Spinal cord (tissue), 10 donors: ENCODE data around the gene EFNA4. TPM values are rescaled to one million over a fixed set of nuclear protein-coding genes. Genes with fewer than 3 reads are reported as not detected.
A peak's percentile ranks its signal among the peaks of the same experiment; 100 is the strongest.

Source experiments
- DNase-seq, 6 donors: peaks; one replicate each; pipeline versions ENCODE4 v3.0.0 to v3.0.0-alpha.2; 2013 to 2015; ENCODE audit warnings: low spot score in 6 of 6, low read depth in 4 of 6
- H3K27ac ChIP-seq: one replicate; pipeline ENCODE4 v1.5.1; 2013; ENCODE audit warnings: low read depth, low read length, control low read depth
- H3K27me3 ChIP-seq: one replicate; pipeline ENCODE4 v1.6.1; 2013; ENCODE audit warnings: low read length; ENCODE audit not compliant: control insufficient read depth, insufficient read depth
- H3K36me3 ChIP-seq: one replicate; pipeline ENCODE4 v1.6.1; 2013; ENCODE audit warnings: low read length; ENCODE audit not compliant: control insufficient read depth, insufficient read depth
- H3K4me1 ChIP-seq: one replicate; pipeline ENCODE4 v1.6.1; 2013; ENCODE audit warnings: low read length; ENCODE audit not compliant: control insufficient read depth, insufficient read depth
- H3K4me3 ChIP-seq: one replicate; pipeline ENCODE4 v1.5.1; 2013; ENCODE audit warnings: low read depth, low read length, control low read depth
- H3K9me3 ChIP-seq: one replicate; pipeline ENCODE4 v1.6.1; 2013; ENCODE audit warnings: low read length; ENCODE audit not compliant: control insufficient read depth, insufficient read depth
- WGBS: methylation state at CpG from one replicate; pipeline ENCODE4 v1.1.5; 2013; ENCODE audit warnings: missing lambda C conversion rate; ENCODE audit not compliant: insufficient coverage; 5-methylcytosine and 5-hydroxymethylcytosine counted together
- polyA plus RNA-seq, 2 donors: library from polyadenylated mRNA; unstranded; fragments of 120-200 nt; gene quantifications; one replicate each; pipeline ENCODE4 v1.2.1, GENCODE V29; 2013; ENCODE audit not compliant: insufficient read length in 2 of 2
- total RNA-seq, 2 donors: library from RNA; depleted of rRNA in 1 of 2; stranded (reverse); fragments of 120-200 nt in 1 of 2; fragments of >200 nt in 1 of 2; gene quantifications; one replicate each; pipeline versions ENCODE4 v1.2.3 to v1.2.4, GENCODE V29; 2013 to 2014
- donor health status: healthy.

EFNA4 gene
- total and polyA plus RNA-seq, 4 donors = 3.5 to 13.9 (median 6.0) TPM

- Histone ChIP-seq H3K27ac (peak within 1 kb of the TSS; percentile 84), H3K4me1 (peaks cover 33% of the 10 kb centered on the region), H3K9me3 (no peaks in the 10 kb centered on the region), H3K36me3 (peaks cover 14% of the 10 kb centered on the region), H3K4me3 (peak within 1 kb of the TSS; percentile 72), H3K27me3 (no peaks in the 10 kb centered on the region)
- peak in 3 of 6 donors; percentile 48 to 89 (median 88) for DNase-seq
- under 1% methylated on average over 99 of the region's 99 CpGs for WGBS
These were observed 12.8 kb upstream of the EFNA4 start, which contains the start of gene ADAM15 for GRCh38 chr1:155050560-155051341. Gene ADAM15, plus strand, starts transcription at chr1:155051316. Its CDS starts 71 bp downstream, at chr1:155051387.

DNA sequence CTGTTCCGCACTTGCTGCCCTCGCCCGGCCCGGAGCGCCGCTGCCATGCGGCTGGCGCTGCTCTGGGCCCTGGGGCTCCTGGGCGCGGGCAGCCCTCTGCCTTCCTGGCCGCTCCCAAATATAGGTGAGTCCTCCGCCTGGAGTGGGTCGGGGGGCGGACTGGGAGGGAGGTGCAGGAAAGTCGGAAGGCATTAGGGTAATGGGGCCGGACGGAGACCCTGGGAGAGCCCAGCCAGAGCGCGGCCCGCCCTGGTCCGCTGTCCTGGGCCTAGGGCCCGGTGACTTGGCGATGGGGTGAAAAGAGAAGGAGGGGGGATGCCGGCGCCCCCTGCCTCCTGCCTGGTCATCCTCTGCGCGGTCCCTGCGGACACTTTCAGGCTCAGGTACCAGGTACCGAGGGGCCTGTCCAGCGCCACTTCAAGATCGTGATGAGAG is 12.2 kb upstream of the EFNA4 start:
- peak overlapping the region; percentile 71 for H3K27ac ChIP-seq
- 0% methylated on average over 30 of the region's 31 CpGs for WGBS

DNA sequence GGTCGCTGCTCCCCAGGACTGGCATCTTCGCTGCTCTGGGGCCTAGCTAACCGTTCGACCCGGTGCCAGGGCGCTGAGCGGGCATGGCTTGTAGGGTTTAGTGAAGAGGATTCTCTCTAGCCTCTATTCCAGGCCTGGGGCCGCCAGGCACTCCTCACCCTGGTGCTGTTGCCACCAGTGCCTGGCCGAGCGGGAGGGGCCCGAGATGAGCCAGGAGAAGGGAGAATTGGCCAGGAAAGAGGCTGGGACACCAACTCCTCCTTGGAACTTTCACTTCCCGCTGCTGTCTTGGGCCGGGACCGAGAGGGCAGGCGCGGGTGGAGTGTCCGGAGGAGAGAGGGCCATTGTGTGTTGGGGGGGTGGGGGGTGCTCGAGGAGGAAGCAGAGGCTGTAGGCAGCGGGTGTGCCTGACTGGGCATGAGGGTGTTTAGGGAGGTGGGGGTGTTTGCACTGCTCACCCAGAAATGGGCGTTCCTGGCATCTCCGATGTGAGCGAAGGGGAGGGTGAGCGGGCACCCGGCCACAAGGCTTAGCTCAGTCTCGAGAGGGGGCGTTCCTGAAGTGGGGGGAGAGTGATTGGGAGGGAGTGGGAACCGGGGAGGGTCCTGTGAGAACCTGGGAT is 11.7 kb upstream of the EFNA4 start:
- 1% methylated on average over 27 of the region's 27 CpGs for WGBS
- peak in 2 of 6 donors; percentile 50 to 66 for DNase-seq
- H3K27me3 ChIP-seq = no peaks in the 10 kb centered on the region
- H3K4me1 ChIP-seq = peaks cover 33% of the 10 kb centered on the region
- no peaks in the 10 kb centered on the region for H3K9me3 ChIP-seq
- H3K27ac ChIP-seq = peak overlapping the region; percentile 71
- peaks cover 24% of the 10 kb centered on the region for H3K36me3 ChIP-seq
- H3K4me3 ChIP-seq = peak overlapping the region; percentile 72

More for the DNA sequence above, 12.2 kb upstream of the EFNA4 start:
- Histone ChIP-seq H3K36me3 (peaks cover 20% of the 10 kb centered on the region), H3K4me3 (peak overlapping the region; percentile 72), H3K27me3 (no peaks in the 10 kb centered on the region), H3K9me3 (no peaks in the 10 kb centered on the region), H3K4me1 (peaks cover 33% of the 10 kb centered on the region)
- no peak for DNase-seq

DNA sequence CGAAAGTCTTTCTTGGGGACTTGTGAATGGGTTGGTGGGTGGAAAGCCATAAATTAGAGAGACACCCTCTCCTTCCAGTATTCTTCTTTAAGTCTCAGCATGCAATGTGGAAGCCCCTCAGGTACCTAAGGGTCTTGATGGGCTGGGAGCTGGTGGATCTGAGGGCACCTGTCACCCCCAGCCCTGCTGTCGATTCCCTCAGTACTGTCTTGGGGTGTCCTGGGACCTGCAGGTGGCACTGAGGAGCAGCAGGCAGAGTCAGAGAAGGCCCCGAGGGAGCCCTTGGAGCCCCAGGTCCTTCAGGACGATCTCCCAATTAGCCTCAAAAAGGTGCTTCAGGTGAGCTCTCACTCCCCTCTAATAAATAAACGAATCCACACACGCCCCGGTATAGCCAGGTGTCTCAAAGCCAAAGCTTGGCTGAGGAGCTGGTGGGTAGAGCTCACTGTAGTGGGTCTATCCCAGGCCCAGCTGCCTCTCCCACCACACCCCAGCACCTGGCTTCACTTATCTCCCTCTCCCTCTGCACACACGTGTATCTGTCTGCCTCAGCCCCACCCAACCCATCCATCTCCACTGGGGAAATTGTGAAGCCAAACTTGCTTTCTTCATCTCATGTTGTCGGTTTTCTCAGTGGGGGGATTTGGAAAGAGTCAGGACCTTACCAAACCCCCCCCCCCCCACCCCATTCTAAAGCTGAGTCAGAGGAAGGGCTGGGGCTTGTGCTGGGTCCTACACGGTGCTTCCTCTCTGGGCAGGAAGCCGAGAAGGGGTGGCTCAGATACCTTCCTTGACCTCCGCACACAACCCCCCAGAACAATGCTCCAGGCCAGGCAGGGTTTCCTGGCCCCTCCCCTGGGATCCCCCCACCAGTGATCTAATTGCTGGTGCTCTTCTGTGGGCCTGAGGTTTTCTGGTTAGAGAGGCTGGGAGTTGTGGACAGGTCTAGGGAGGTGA is 10.8 kb upstream of the EFNA4 start:
- WGBS = 28% methylated on average over 4 of the region's 12 CpGs

DNA sequence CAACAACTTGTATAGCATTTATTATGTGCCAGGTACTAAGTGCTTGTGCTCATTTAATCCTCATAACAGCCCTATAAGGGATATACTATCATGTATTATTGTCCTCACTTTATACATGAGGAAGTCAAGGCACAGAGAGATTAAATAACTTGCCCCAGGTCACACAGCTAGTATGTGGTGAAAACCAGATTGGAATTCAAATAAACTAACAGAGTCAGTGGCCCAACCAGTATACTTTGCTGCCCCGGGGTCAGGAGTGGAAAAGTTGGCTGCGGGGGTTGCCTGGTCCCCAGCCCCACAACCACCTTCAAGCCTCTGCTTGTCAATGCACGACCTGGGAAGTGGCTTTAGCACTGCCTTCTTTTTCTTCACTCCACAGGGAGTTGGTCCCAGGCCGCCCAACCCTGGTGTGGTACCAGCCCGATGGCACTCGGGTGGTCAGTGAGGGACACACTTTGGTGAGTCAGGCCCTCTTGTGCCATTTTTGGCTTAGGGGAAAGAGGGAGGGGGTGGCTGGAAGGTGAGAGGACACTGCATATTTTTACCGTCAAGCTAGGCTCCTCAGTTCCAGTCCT is 9.9 kb upstream of the EFNA4 start:
- Histone ChIP-seq H3K9me3 (no peaks in the 10 kb centered on the region), H3K27me3 (no peaks in the 10 kb centered on the region), H3K36me3 (peaks cover 42% of the 10 kb centered on the region), H3K4me3 (no peak overlapping the region), H3K4me1 (peaks cover 33% of the 10 kb centered on the region), H3K27ac (no peak overlapping the region)
- WGBS = 94% methylated on average over 6 of the region's 7 CpGs
- DNase-seq = no peak

More for the DNA sequence above, 10.8 kb upstream of the EFNA4 start:
- peak overlapping the region; percentile 72 for H3K4me3 ChIP-seq
- DNase-seq = no peak
- H3K36me3 ChIP-seq = peaks cover 33% of the 10 kb centered on the region
- peak overlapping the region; percentile 71 for H3K27ac ChIP-seq
- H3K4me1 ChIP-seq = peaks cover 33% of the 10 kb centered on the region
- no peaks in the 10 kb centered on the region for H3K9me3 ChIP-seq
- H3K27me3 ChIP-seq = no peaks in the 10 kb centered on the region

DNA sequence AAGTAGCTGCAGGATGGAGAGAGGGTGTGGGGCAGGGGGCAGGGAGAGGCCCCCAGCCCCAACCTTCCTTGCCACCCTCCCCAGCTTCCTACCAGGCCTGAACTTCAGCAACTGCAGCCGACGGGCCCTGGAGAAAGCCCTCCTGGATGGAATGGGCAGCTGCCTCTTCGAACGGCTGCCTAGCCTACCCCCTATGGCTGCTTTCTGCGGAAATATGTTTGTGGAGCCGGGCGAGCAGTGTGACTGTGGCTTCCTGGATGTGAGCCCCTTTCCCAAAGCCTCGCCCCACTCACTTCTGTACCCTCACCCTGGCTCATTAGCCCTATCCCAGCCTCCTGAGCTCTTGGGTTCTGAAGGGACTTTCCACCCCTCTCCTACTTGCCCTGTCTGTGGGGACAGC is 6.4 kb upstream of the EFNA4 start:
- WGBS = 93% methylated on average over 8 of the region's 8 CpGs
- Histone ChIP-seq H3K27me3 (peaks cover 2% of the 10 kb centered on the region), H3K4me3 (no peak overlapping the region), H3K27ac (no peak overlapping the region), H3K9me3 (no peaks in the 10 kb centered on the region), H3K4me1 (peaks cover 24% of the 10 kb centered on the region), H3K36me3 (peaks cover 66% of the 10 kb centered on the region)
- DNase-seq = no peak

- peaks cover 24% of the 10 kb centered on the region for H3K4me1 ChIP-seq
- H3K36me3 ChIP-seq = peaks cover 68% of the 10 kb centered on the region
- no peak for DNase-seq
- H3K27ac ChIP-seq = no peak overlapping the region
- H3K9me3 ChIP-seq = no peaks in the 10 kb centered on the region
- peaks cover 7% of the 10 kb centered on the region for H3K27me3 ChIP-seq
- 93% methylated on average over 13 of the region's 13 CpGs for WGBS
- H3K4me3 ChIP-seq = no peak overlapping the region
These were observed 5.7 kb upstream of the EFNA4 start for GRCh38 chr1:155057788-155058211.

GRCh38 chr1:155060736-155061135 is 2.8 kb upstream of the EFNA4 start:
- 75% methylated on average over 8 of the region's 8 CpGs for WGBS

More at GRCh38 chr1:155060736-155061135, 2.8 kb upstream of the EFNA4 start:
- H3K27me3 ChIP-seq = peaks cover 11% of the 10 kb centered on the region
- DNase-seq = no peak
- no peak overlapping the region for H3K27ac ChIP-seq
- no peaks in the 10 kb centered on the region for H3K9me3 ChIP-seq
- H3K4me3 ChIP-seq = no peak overlapping the region
- peaks cover 54% of the 10 kb centered on the region for H3K36me3 ChIP-seq
- peaks cover 36% of the 10 kb centered on the region for H3K4me1 ChIP-seq
